Esophagus muscularis mucosa (tissue), 3 donors: ENCODE results near the gene CDK5RAP2.

ENCODE experiments used
- CTCF ChIP-seq, 3 experiments: fragments of 200-600 bp in 2 of 3; fragments of 450-650 bp in 1 of 3; sonication (generic) in 2 of 3; IDR thresholded peaks; one replicate each; pipeline ENCODE4 v1.5.1; 2017 to 2019; ENCODE audit warnings: antibody characterized with exemption in 3 of 3, mild to moderate bottlenecking in 2 of 3, moderate library complexity in 1 of 3
- POLR2A ChIP-seq: fragments of 450-650 bp; IDR thresholded peaks from one replicate; pipeline ENCODE4 v1.6.1; 2017; ENCODE audit warnings: antibody characterized with exemption, moderate library complexity, mild to moderate bottlenecking, low read depth

- no peak for TF ChIP-seq CTCF (IDR thresholded peaks at IDR 0.05)
- TF ChIP-seq POLR2A, result no peak
Observed at GRCh38 chr9:120382453-120382852, 197.5 kb downstream of the CDK5RAP2 start.
